Measurements from ENCODE around the gene PWWP2B. TPM values are rescaled to one million over a fixed set of nuclear protein-coding genes. Genes with fewer than 3 reads are reported as not detected.

The PWWP2B gene
- total and polyA plus RNA-seq, 2 of the 8 experiments (the other 6 are each of a cell fraction or from before 2014, with no cell fraction given) = 5.3 to 10.8 TPM

GRCh38 chr10:132404911-132405462 lies 8.0 kb downstream of the PWWP2B start:
- ChIA-PET CTCF (ENCODE audit: partially characterized antibody) (interaction anchor here (0.5 to 3.2 kb wide), 17 partner anchors 8 to 229 kb away, joined by 3 to 28 read pairs (median 4); no protein-coding TSS in a partner anchor), POLR2A (ENCODE audit: partially characterized antibody) (interaction anchor here (1.3 to 4.0 kb wide), 5 partner anchors 7 to 42 kb away, joined by 3 to 21 read pairs (median 4); partner anchors contain the start of gene PWWP2B)
- no peak overlapping the region for H3K56ac ChIP-seq (replicated peaks; ENCODE audit: insufficient read length, low read depth, low read length)
- H3K9ac ChIP-seq (replicated peaks in 1 of 4; ENCODE audit: extremely low read depth in 1 of 4, low read depth in 3 of 4, low read length in 3 of 4) = no peak overlapping the region
- H4K20me1 ChIP-seq (replicated peaks in 1 of 2; ENCODE audit: control insufficient read depth in 1 of 2, insufficient read depth in 2 of 2, low read length in 2 of 2) = peaks cover 0 to 3% of the 10 kb centered on the region in 2 experiments
- peak overlapping the region; percentile 39 for H4K8ac ChIP-seq (ENCODE audit: extremely low read depth, insufficient read depth, low read length)
- no peak overlapping the region for H3K4ac ChIP-seq (replicated peaks; ENCODE audit: insufficient read length, low read depth, low read length)
- H3K23ac ChIP-seq (ENCODE audit: insufficient read length) = no peak overlapping the region
- H3K27me3 ChIP-seq (replicated peaks in 1 of 4; ENCODE audit: control insufficient read depth in 3 of 4, extremely low read depth in 1 of 4, insufficient read depth in 3 of 4, low read length in 3 of 4) = no peaks in the 10 kb centered on the region
- H2BK12ac ChIP-seq (ENCODE audit: low read depth, low read length) = no peak overlapping the region
- peaks cover 2% of the 10 kb centered on the region; the same call in 1 of the 2 replicates for H3K79me1 ChIP-seq (ENCODE audit: low read depth, low read length)
- H2BK5ac ChIP-seq (ENCODE audit: low read depth, low read length) = 0 out of 2 replicates have a peak overlapping the region, but pooled peaks have one; percentile 66
- WGBS, 2 experiments (ENCODE audit: extremely low coverage in 1 of 2, insufficient coverage in 1 of 2, insufficient read length in 1 of 2, insufficient replicate concordance in 2 of 2, low coverage in 1 of 2, low lambda C conversion rate in 2 of 2, missing lambda C conversion rate in 1 of 2) = 80% methylated on average over 21 of the region's 54 CpGs; no CpG with 5 or more reads in 1 of the 2 experiments
- no peak overlapping the region for H3K4me2 ChIP-seq (ENCODE audit: insufficient read depth in 1 of 2, low read depth in 2 of 2, low read length in 2 of 2)
- peaks cover 3 to 47% (median 32%) of the 10 kb centered on the region in 4 experiments for H3K4me1 ChIP-seq (replicated peaks in 1 of 4; ENCODE audit: control insufficient read depth in 3 of 4, insufficient read depth in 4 of 4, low read length in 3 of 4)
- no peaks in the 10 kb centered on the region for H3K9me3 ChIP-seq (ENCODE audit: insufficient read depth in 2 of 2, low read depth in 1 of 2, low read length in 1 of 2)
- H3K4me3 ChIP-seq (ENCODE audit: extremely low read depth in 1 of 4, insufficient read depth in 2 of 4, low read depth in 3 of 4, low read length in 4 of 4) = no peak overlapping the region
- no peak overlapping the region for H2BK15ac ChIP-seq (ENCODE audit: low read length)
- peaks cover 0 to 8% (median 2%) of the 10 kb centered on the region in 4 experiments; a peak in 3 of 8 replicates for H3K36me3 ChIP-seq (ENCODE audit: control insufficient read depth in 2 of 4, insufficient read depth in 4 of 4, low read length in 3 of 4)
- H3K14ac ChIP-seq (ENCODE audit: insufficient read length) = no peak overlapping the region
- no peaks in the 10 kb centered on the region for H3K23me2 ChIP-seq (ENCODE audit: low read depth, low read length)
- H3K27ac ChIP-seq (ENCODE audit: low read depth, low read length) = no peak overlapping the region
- no peak overlapping the region for H2BK120ac ChIP-seq (replicated peaks; ENCODE audit: low read depth, low read length)
- no peak overlapping the region for H4K91ac ChIP-seq (replicated peaks; ENCODE audit: insufficient read length, low read length)
- H3K18ac ChIP-seq (ENCODE audit: extremely low read depth, low read length) = no peak overlapping the region; the same call in 1 of the 2 replicates
- no peak overlapping the region for H2BK20ac ChIP-seq (ENCODE audit: low read length)
- DNase-seq (ENCODE audit: low read depth in 1 of 2, low spot score in 2 of 2) (peak in 1 of 2 experiments; percentile 84), FAIRE-seq (no peak)
- no peak overlapping the region for H2AK5ac ChIP-seq (ENCODE audit: low read depth, low read length)
- H4K5ac ChIP-seq (ENCODE audit: insufficient read length, low read depth, low read length) = no peak overlapping the region
- H3K79me2 ChIP-seq (ENCODE audit: control insufficient read depth in 1 of 2, insufficient read depth in 2 of 2, low read length in 2 of 2) = no peaks in the 10 kb centered on the region
- no peak overlapping the region for H2AFZ ChIP-seq (ENCODE audit: low read length)
- peak; percentile 44 to 70 for TF ChIP-seq RAD21 (IDR thresholded peaks at IDR 0.05 in 1 of 2, conservative IDR thresholded peaks at IDR 0.05 in 1 of 2; ENCODE audit: low read depth in 2 of 2, low read length in 2 of 2)
- no peak for TF ChIP-seq KDM4A (IDR thresholded peaks at IDR 0.05; ENCODE audit: low read depth, low read length, severe bottlenecking)
- TF ChIP-seq CBX8 (IDR thresholded peaks at IDR 0.05; ENCODE audit: borderline replicate concordance, low read depth, low read length) = no peak
- no peak for TF ChIP-seq SP2 (IDR thresholded peaks at IDR 0.05; ENCODE audit: low read length)
- no peak for TF ChIP-seq EZH2 (IDR thresholded peaks at IDR 0.05; ENCODE audit: low read depth, low read length, severe bottlenecking)
- no peak for TF ChIP-seq HDAC2 (IDR thresholded peaks at IDR 0.05; ENCODE audit: borderline replicate concordance in 1 of 2, low read depth in 2 of 2, low read length in 2 of 2)
- no peak for TF ChIP-seq RXRA (IDR thresholded peaks at IDR 0.05; ENCODE audit: insufficient read depth, low read depth, low read length)
- 0 out of 2 replicates have a peak, but pooled peaks have one; percentile 13 for TF ChIP-seq E2F6 (IDR thresholded peaks at IDR 0.05)
- TF ChIP-seq SIX5 (IDR thresholded peaks at IDR 0.05; ENCODE audit: low read depth, low read length) = no peak
- no peak for TF ChIP-seq SUZ12 (IDR thresholded peaks at IDR 0.05; ENCODE audit: low read length)
- TF ChIP-seq GABPA (IDR thresholded peaks at IDR 0.05; ENCODE audit: borderline replicate concordance, insufficient read depth, low read length) = peak; percentile 84

Data from H1 (cell line).